ENCODE measurements around the gene ETV4.

DNA sequence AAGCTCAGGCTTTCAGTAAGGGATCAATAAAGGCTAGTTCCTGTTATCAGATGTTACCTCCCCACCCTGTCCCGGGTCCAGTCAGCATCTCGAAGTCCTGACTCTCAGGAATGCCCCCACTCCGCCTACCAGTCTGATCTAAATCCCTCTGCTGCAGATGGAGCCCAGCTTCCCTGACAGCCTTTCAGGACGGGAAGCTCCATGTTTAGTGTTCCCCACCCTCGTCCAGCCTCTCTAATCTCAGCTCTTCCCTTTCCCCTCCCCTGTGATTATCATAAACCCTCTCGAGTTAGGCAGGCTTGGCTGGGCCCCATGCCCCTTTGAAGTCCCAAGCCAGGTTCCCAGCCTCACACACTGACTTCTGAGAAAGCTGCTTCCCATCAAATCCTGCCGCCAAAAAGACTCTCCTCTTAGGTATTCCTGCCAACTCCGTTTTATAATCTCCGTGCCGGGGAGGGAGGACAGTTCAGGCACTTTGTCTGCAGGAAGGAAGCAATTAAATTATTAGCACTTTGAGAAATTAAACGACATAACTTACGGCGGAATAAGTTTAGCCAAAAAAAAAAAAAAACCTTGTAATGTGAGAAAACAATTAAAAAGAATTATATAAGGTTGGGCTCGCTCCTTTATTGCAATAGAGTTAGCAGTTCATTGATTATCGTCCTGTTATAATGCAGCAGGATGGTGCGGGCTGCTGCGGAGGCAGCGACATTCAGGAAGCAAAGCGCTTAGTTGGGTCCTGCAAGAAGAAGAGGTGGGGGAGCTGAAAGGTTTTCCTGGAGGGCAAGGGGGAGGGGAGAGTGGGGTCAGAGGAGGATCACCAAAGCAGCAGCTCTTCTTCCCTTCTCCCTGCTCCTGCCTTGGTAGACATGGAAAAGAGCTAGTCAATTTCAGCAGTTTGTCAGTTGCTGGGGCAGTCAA lies 16.8 kb upstream of the ETV4 start:
- TF ChIP-seq, protein P1, sequence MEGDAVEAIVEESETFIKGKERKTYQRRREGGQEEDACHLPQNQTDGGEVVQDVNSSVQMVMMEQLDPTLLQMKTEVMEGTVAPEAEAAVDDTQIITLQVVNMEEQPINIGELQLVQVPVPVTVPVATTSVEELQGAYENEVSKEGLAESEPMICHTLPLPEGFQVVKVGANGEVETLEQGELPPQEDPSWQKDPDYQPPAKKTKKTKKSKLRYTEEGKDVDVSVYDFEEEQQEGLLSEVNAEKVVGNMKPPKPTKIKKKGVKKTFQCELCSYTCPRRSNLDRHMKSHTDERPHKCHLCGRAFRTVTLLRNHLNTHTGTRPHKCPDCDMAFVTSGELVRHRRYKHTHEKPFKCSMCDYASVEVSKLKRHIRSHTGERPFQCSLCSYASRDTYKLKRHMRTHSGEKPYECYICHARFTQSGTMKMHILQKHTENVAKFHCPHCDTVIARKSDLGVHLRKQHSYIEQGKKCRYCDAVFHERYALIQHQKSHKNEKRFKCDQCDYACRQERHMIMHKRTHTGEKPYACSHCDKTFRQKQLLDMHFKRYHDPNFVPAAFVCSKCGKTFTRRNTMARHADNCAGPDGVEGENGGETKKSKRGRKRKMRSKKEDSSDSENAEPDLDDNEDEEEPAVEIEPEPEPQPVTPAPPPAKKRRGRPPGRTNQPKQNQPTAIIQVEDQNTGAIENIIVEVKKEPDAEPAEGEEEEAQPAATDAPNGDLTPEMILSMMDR (IDR thresholded peaks at IDR 0.05) = no peak
- no peak for TF ChIP-seq POLR2A (IDR thresholded peaks at IDR 0.05)
